GM19397 (cell line): Measurements from ENCODE around the gene UXS1.
A peak's percentile ranks its signal among the peaks of the same experiment; 100 is the strongest.

Source experiments
- ATAC-seq: cut with Tn5 transposase; IDR thresholded peaks from one replicate; pipeline ENCODE4 v1.9.1; 2021; ENCODE audit warnings: mild to moderate bottlenecking, moderate library complexity; ENCODE audit not compliant: unreplicated experiment

UXS1 gene

GRCh38 chr2:106113361-106113966 is 80.6 kb downstream of the UXS1 start:
- no peak for ATAC-seq

- ATAC-seq = no peak
Observed at GRCh38 chr2:106111882-106112571, 82.1 kb downstream of the UXS1 start.

- ATAC-seq = no peak
Observed at GRCh38 chr2:106109675-106110424, 84.3 kb downstream of the UXS1 start.

- ATAC-seq = no peak
Observed at GRCh38 chr2:106108791-106109190, 85.3 kb downstream of the UXS1 start.

GRCh38 chr2:106108351-106108750 is 85.8 kb downstream of the UXS1 start:
- ATAC-seq = no peak

- peak; percentile 79 for ATAC-seq
Observed at GRCh38 chr2:106107509-106108131, 86.5 kb downstream of the UXS1 start.

- ATAC-seq = no peak
Observed at GRCh38 chr2:106106622-106107508, 87.2 kb downstream of the UXS1 start.

- no peak for ATAC-seq
Observed at GRCh38 chr2:106105151-106105922, 88.8 kb downstream of the UXS1 start.

GRCh38 chr2:106104332-106105062 is 89.6 kb downstream of the UXS1 start:
- ATAC-seq = peak; percentile 37

- ATAC-seq = no peak
Observed at GRCh38 chr2:106099691-106100090, 94.4 kb downstream of the UXS1 start.

GRCh38 chr2:106098664-106099063 is 95.4 kb downstream of the UXS1 start:
- no peak for ATAC-seq

- ATAC-seq = no peak
Observed at GRCh38 chr2:106098081-106098480, 96.0 kb downstream of the UXS1 start.

GRCh38 chr2:106097038-106098000 is 96.8 kb downstream of the UXS1 start:
- ATAC-seq = no peak

- ATAC-seq = no peak
Observed at GRCh38 chr2:106096299-106097037, 97.6 kb downstream of the UXS1 start.

- ATAC-seq = no peak
Observed at GRCh38 chr2:106095478-106096298, 98.4 kb downstream of the UXS1 start.

- no peak for ATAC-seq
Observed at GRCh38 chr2:106094131-106094841, 99.8 kb downstream of the UXS1 start.
